Stimulated activated naive CD4-positive, alpha-beta T cell treated with Interleukin-2 at 50 U/mL for 16 hours (primary cell): ENCODE results near the gene RPTOR.

ENCODE experiments used
- DNase-seq: peaks from one replicate; lab custom pipeline; 2025; lab: John Stamatoyannopoulos, UW

RPTOR gene

DNA sequence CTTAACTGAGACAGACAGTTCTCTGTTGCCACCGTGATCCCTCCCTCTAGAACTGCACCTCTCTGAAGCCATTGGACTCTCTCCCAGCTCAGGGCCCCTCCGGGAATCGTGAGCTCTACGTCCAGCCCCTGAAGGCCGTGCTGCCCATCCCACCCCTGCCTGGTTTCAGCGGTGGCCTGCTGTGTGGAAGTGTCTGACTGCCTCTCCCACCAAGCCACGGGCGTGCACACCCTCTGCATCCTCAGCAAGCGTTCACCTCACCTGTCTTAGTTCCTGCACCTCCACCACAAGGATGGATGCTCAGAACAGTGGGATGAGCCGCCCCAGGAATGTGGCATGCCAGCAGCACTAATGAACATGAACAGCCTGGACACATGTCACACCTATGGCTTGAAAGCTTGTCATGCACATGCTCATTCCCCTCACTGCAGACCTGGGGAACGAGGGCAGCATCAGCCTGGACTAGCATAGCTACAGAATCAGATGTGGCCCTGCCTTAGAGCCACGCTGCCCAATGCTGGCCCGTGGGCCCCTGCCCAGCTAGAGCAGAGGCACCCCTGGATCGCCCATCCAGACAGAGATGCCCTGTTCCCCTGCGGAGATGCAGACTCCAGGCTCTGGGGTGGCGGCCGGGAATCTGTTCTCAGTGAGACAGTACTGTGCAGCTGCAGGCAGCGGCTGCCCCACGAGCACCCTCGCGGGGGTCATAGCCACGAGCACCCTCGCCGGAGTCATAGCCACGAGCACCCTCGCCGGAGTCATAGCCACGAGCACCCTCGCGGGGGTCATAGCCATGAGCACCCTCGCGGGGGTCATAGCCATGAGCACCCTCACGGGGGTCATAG, 373.3 kb downstream of the RPTOR start:
- no peak for DNase-seq

DNA sequence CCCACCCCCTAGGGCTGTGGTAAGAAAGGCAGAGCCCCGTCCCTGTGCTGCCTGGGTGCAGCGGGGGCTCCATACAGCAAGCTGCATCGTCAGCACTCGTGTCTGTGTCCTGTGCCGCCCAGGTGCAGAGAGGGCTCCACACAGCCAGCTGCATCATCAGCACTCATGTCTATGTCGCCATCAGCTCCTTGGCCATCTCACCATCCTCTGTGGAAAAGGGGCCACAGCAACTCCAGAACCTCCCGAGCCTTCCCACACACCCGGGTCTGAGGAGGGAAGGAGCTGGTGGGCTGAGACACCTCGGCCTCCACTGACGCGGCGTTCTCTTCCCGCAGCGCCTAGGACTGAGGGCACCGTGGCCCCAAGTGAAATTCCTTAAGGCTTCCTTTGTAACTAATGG, 374.1 kb downstream of the RPTOR start:
- DNase-seq, result no peak

DNA sequence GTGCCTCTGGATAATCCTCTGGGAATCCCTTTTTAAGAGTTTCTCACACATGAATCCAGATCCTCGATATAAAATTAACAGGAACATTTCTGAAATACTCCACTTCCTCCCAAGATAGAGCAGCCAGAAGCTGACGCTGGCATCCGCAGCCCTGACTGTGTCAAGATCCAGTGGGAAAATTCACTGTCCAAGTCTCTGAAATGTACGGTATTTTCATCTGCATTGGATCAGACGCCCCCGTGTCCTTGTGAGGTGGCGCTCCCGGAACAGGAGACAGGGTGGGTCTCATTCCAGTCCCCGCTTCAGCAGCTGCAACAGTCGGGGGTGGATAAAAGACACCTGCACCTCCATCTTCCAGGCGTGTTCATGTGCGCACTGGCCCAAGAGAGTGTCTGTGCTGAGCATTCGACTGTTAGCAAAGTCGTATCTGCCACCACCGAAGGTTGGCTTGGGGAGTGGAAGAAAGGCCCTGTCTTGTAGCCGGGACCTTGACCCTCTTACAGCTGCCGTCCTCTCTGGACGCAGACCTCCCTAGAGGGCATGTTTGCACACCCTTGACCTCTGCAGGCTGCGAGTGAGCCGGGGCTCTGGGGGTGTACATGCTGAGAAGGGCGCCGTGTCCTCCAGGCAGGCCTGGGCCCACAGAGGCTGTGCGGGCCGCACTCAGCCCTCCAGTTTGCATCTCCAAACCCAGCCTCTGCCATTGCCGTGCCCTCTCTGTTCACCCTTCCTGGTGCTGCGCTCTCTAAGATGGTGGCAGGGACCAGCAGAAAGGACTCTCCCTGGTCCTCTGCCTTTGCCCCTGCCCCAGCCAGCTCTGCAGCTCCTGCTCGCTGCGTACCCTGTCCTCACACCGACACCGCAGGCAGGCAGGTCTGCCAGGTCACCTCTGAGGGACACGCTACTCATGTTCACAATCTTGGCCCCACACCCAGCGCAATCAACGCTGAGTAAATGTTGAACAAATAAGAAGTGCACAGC, 375.0 kb downstream of the RPTOR start:
- DNase-seq, result no peak

DNA sequence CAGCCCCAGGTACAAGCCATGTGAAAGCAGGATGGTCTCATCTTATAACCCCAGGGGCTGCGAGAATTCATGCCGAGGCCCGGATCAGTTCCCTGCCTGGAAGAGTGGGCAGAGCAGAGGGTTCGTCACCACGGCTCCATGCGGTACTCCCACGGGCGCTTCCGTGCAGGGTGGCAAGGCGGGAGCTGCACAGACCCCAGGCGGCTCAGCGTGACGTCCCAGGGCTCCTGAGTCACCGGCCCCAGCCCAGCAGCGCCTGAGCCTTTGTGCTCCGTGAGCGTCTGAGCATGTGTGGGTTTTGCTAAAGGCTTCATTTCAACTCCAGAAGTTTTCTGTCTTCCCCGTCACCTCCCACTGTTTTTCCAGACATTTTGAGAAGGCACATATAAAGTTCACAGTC, 375.8 kb downstream of the RPTOR start:
- DNase-seq, result no peak

DNA sequence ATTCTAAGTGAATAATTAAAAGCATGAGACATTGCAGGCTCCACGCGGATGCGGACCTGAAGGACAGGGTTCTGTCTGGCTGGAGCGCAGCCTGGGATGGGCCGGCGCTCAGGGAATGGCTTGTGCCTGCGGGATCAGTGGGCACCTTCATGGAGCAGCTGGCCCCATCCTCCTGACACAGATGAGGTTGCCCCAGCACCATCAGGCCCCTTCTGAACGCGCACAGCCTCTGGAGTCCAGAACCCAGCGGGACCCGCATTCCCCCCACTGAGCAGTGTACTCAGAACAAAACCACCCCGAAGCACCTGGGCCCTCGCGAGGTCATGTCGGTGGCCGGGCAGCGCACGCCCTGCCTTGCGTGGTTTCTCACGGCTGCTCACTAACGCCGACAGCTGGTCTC, 376.5 kb downstream of the RPTOR start:
- DNase-seq, result no peak

DNA sequence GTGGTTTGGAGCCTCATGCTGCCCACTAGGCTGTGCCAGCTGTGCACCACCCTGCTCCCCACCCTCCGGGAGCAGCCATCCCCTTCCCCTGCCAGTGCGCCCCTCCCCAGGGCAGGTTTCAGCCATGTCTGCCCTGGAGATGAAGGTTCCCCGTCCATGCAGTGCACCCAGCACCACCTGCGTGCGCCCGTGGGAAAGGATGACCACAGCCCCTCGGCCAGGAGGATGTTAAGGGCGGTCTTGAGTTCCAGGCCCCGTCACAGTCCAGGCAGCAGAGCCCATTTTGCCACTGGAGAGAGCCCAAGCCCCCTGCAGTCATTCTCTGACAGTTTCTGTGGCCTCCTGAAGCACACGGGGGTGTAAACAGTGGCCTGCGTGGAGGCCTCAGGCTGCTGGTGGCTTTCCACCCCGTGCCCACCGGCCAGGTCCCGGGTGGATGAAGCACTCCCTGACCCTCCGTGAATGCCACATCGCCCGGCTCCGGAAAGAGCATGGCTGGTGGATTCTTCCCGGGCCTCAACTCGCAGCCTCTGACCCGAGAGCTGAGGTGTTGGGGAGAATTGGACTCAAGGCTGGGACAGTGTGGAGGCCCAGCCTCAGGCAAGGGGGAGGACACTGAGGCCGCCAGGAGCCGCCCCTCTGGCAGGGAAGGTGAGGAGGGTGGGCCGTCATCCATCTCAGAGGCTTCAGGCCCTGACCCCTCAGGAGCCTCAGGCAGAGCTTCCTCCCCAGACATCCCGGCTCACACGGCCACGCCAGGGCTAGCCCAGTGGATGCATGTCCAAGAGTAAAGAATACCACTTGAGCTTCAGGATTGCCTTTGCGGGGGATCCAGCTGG, 377.3 kb downstream of the RPTOR start:
- no peak for DNase-seq

DNA sequence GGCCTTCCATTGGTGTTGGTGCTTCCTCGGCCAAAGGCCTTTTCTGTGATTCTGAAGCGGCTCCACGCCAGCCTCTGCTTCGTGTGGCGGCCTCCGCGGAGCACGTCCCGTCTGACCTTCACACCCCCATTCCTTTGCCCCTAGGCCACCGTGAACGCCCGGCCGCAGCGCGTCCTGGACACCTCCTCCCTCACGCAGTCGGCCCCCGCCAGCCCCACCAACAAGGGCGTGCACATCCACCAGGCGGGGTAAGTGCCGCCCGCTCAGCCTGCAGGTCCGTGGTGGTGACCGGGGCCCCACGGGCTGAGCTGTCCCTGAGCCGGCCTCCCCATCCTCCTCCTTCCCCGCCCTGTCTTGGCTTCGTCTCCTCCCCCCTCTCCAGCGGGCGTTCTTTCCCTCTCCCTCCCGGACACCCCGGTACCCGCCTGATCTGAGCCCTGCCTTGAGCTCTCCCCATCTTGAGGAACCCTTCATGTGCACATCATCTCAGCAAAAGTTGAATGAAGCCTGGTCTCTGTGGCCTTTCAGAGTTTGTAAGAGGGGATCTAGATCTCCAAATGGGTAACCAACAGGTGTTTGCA, 378.0 kb downstream of the RPTOR start:
- DNase-seq, result no peak

DNA sequence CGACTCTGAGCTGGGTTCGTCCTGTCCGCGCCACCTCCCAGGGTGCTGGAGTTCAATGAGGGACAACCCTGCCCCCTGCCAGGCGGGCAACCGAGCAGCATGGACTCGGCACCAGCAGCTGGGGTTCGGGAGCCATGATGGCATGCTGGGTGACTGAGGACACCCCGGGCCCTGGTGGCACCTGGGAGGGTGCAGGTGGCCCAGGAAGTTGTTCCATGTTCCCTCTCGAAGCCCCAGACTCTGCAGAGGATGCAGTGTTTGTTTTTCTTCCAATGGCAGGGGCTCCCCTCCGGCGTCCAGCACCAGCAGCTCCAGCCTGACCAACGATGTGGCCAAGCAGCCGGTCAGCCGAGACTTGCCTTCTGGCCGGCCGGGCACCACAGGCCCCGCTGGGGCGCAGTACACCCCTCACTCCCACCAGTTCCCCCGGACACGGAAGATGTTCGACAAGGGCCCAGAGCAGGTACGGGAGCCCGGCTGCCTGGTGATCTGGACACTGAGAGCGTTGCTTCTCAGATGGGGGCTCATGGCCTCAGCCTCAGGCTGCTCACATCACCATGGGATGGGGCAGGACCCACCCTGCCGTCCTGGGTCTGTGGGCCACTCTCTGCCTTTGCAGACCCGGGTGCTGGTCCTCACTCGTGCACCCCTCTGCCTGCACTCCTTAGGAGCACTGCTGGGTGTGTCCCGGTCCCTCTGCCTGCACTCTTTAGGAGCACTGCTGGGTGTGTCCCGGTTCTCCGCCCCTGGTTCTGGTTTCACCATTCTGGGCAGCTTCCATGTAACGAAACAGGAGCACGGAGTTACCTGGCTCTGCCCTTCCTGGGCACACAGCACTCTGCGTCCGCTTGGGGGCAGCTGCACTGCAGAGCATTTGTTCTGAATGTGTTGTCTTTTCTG, 378.8 kb downstream of the RPTOR start:
- no peak for DNase-seq

DNA sequence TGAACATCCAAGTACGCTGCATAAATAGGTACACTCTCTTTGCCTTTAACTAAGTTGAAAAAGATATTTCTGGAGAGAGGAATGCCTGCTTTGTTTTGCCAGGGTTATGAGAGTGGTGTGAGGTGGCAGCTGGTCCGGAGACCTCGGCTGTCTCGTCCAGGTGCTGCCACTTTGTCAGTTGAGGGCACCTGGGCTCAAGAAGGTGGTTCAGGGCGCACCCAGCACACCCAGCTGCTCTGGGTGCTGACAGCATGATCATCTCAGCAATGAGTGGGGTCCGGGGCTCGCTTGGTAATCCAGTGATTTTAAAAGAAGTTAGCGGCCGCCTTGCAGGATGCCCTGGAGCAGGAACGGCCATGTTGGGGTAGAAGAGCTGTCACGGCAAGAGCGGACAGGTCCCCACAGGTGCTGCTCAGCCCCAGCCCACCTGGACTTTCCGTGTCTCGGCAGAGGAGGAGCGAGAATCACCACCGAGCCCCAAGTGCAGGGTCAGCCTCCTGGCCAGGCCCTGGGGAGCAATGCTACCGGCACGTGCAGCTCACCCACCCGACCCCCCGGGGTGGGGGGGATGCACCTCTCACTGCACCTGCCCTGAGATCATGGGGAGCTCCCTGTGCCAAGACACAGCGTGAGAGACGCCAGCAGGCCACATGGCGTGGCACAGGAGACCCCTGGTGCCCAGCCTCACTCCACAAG, 379.6 kb downstream of the RPTOR start:
- DNase-seq, result no peak

DNA sequence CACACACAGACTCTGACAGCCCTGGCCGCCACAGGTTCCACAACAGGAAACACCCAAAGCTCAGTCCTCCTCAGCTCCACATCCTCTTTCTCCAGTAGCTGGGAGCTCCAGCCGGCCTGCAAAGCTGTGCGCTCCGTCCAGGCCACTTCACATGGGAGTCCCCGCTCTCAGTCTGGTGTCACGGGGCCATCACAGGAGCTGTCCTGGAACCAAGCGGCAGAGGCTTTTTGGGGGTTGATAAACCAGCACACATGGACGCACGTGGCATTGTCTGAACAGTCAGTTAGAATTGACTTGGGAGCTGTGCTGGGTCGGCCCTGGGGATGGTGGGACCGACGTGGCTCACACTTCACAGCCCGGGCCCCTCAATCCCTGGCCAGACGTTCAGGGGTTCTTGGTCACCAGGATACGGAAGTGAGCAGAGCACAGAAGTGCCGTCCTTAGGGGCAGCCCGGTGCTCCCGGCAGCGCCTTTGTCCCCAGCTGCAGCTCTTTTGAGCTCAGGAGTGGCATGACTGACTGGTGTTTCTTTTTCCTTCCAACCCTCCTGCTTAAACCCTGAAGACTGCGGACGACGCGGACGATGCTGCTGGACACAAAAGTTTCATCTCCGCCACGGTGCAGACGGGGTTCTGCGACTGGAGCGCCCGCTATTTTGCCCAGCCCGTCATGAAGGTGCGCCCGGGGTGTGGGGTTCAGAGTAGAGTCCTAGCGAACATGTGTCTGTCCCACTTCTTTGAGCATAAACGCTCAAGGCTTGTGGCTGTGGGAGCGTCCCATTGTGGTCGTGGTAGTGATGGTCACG, 380.4 kb downstream of the RPTOR start:
- no peak for DNase-seq

DNA sequence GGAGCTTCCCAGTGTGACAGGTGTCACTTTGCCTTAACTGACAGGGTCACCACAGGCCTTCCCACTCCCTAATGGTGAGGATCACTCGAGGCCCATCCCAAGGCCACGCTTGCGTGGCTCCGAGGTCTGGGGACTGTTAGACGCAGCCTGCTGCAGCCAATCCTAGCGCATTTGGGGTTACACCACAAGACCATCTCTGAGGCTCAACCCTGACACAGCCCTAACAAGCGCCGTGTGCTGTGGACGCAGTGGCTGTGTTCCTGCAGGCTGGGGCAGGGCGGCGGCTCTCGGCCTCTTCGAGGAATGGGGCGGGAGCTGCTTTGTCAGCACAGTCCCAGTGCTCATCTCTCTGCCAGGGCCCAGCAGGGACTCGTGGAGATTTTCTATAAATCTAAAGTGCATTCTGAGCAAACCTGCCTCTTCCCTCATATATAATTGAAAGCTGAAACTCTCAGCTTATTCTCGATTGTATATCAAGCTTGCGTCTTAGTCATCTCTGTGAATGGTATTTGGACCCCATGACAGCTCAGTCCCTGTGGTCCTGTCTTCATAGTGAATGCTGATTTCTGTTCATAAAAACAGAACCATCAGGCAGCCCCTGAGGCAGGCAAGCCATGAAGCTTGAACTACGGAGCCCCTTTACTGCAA, 381.2 kb downstream of the RPTOR start:
- no peak for DNase-seq

DNA sequence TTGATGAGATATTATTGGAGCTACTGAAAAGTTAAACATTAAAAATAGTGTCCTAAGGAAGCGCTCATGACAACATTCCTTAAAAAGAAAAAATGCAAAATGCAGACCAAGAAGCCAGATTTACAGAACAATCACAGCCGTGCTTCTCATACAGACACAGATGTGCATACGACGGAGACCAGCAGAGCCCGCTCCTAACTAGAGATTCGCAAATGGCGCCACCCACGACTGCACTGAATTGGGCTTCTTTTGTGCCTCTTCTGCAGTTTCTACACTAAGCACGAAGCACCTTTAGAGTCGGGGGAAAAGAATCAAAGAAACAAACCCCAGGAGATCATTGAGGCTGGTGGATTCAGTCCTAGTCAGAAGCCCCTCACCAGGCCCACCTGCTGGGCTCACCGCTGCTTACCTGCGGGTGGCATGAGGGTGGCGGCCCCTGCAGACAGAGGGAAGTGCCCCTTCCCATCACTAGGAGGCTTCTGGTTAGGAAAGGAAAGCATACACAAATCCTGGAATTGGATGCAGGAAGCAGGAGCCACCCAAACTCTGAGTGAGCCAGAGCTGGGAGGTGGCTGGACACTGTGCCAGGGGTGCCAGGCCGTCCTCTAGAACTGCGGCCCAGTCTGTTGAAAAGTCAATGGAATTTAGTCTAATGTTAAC, 382.1 kb downstream of the RPTOR start:
- no peak for DNase-seq

DNA sequence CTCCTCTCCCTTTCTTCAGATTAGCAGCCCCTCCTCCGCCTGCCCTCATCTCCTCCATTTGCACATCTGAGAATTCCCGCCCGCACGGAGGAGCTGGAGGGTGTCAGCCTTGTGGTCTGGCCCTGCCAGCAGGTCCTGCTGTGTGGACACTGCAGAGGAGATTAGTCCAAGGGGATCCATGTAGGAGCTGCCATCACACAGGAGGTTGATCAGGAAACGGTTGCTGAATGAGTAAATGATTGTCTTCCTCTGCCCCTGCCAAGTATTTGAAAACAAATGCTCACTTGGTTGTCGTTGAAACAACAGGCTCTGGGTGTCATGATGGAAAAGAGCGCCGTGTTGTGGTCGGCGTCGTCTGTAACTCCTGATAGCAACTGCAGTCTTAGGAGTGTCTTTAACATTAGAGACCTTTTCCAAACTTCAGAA, 383.2 kb downstream of the RPTOR start:
- no peak for DNase-seq

DNA sequence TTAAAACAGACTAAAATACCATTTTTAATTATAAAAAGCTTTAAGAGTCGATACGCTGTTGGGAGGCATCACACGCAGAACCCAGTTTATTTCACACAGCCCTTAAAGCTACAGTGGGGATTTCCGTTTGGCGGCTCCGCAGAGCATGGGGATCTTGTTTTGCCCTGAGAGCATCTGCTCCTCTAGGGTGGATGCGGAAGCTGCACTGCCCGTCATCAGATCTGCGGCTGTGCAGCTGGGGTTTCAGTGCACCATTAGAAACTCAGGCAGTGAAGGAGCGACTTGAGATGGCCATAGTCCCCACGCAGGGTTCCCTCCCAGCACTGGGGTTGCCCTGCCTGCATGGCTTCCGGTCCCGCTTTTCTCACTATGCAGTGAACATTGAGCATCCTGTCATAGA, 384.8 kb downstream of the RPTOR start:
- DNase-seq, result no peak

DNA sequence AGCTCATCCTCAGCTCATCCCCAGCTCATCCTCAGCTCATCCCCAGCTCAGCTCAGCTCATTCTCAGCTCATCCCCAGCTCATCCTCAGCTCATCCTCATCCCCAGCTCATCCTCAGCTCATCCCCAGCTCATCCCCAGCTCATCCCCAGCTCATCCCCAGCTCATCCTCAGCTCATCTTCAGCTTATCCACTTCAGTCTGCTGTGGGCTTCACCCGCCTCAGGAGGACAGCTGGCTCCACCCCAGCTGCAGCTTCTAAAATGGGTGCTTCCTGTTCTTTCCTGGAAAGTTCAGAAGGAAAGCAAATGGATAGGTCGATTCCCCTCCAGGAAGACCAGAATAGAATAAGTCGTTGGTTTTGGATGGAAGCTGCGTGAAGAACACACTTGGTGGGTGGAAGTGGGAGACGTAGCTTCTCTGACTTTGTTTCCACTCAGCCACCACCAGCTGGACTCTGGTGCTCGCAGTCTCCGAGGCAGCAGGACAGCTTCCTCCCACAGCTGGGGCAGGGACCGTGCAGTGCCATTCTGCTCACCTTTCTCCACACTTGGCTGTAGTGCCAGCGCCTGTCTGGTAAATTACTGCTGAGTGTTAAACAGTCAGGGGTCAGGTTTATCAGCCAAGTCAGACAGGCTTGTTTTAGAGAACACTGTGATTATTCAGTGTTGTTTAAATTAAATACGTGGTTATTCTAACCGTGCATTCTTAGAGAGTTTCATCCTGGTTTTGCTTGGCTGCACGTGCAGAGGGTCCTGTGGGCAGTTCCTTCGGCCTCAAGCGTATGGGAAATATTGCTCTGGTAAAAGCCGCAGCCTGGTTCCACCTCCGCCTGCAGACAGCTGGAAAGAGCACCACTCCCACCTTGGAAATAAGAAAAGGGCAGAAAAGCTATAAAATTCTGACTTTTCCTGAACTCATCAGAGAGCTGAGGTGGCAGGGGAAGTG, 386.0 kb downstream of the RPTOR start:
- DNase-seq, result no peak

DNA sequence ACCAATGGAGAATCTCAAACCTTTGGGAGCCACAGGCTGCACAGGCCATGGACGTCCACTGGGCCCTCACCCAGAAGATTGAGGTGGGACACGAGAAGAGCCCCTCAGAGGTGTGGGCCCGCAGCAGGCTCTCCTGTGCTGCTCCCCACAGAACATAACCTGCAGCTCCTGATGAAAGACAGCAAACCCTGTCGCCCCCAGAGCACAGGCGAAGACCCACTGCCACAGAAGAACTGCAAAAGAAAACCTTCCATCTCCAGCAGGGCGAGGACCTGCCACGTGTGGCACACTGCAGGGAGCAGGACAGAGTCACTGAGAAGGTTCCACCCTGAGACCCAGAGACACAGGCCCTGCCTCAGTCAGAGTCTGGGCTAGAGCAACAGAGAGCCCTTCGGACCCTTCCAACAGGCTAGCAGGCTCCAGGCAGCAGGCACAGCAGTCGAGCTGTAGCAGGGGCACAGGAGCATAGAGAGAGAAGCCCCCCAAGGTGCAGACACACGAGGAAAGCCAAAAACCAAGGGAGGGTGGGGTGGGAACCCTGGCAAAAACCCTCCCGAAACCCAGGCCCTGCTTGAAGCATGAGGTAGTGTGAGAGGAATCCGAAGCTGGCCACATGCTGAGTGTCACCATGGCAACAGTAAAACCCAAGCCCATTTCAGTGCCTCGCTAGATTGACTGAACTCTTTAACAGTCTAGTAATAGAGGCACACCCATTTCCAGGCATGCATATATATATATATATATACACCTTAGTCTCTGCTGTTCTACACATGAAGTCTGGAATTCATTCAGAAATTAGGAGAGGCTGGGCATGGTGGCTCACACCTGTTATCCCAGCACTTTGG, 387.0 kb downstream of the RPTOR start:
- no peak for DNase-seq
